PC-3 (cell line): ENCODE measurements around the gene GRIN1. TPM values are rescaled to one million over a fixed set of nuclear protein-coding genes. Genes with fewer than 3 reads are reported as not detected.

Experiments
- ATAC-seq: fragments of 200-7000 bp; cut with Tn5 transposase; 2 replicates; pipeline ENCODE4 v1.9.1; 2020; ENCODE audit warnings: mild to moderate bottlenecking, moderate library complexity
- BruUV-seq: library from RNA; stranded (reverse); fragments of 400-500 nt; replicated peaks from 2 replicates; lab custom pipeline; 2021; lab: Mats Ljungman, UMichigan
- CTCF ChIA-PET: fragments of 300-600 bp; sonication (Branson Sonifier 250); formaldehyde crosslinking; loops from one replicate; lab custom pipeline; 2022; ENCODE audit warnings: antibody characterized with exemption; lab: Charles Lee
- POLR2A ChIA-PET: fragments of 300-600 bp; sonication (Branson Sonifier 250); formaldehyde crosslinking; loops from one replicate; lab custom pipeline; 2022; ENCODE audit warnings: antibody characterized with exemption; ENCODE audit not compliant: unreplicated experiment; lab: Charles Lee
- DNase-seq: peaks from one replicate; pipeline ENCODE4 v3.0.0-alpha.2; 2015
- H2AFZ ChIP-seq: fragments of 300-600 bp; sonication (generic); 2 replicates; pipeline ENCODE4 v1.6.0; 2016; ENCODE audit warnings: antibody characterized with exemption, low read length
- H3F3A ChIP-seq: fragments of 300-600 bp; sonication (generic); one replicate; pipeline ENCODE4 v1.6.0; 2017; ENCODE audit warnings: antibody characterized with exemption, low read length, control low read depth, mild to moderate bottlenecking; ENCODE audit not compliant: unreplicated experiment
- H3K27ac ChIP-seq: fragments of 300-600 bp; sonication (generic); 2 replicates; pipeline ENCODE4 v1.5.1; 2016; ENCODE audit warnings: mild to moderate bottlenecking, low read length
- H3K27me3 ChIP-seq: fragments of 300-600 bp; sonication (generic); 2 replicates; pipeline ENCODE4 v1.6.1; 2016; ENCODE audit warnings: low read length, mixed read lengths
- H3K36me3 ChIP-seq: fragments of 300-600 bp; sonication (generic); 2 replicates; pipeline ENCODE4 v1.6.1; 2016; ENCODE audit warnings: low read depth, mixed run types, low read length, mixed read lengths
- H3K4me1 ChIP-seq: fragments of 300-600 bp; sonication (generic); 2 replicates; pipeline ENCODE4 v1.5.1; 2016; ENCODE audit warnings: low read length; ENCODE audit not compliant: insufficient read depth
- H3K4me2 ChIP-seq: fragments of 300-600 bp; sonication (generic); 2 replicates; pipeline ENCODE4 v1.6.0; 2016; ENCODE audit warnings: low read length
- H3K4me3 ChIP-seq: fragments of 300-600 bp; sonication (generic); 2 replicates; pipeline ENCODE4 v1.5.1; 2016; ENCODE audit warnings: mild to moderate bottlenecking, low read length, mixed read lengths
- H3K79me2 ChIP-seq: fragments of 300-600 bp; sonication (generic); 2 replicates; pipeline ENCODE4 v1.6.1; 2017; ENCODE audit warnings: low read length, mixed read lengths
- H3K9ac ChIP-seq: fragments of 300-600 bp; sonication (generic); 2 replicates; pipeline ENCODE4 v1.6.0; 2016; ENCODE audit warnings: mild to moderate bottlenecking, low read length
- H3K9me2 ChIP-seq: fragments of 300-600 bp; sonication (generic); replicated peaks from 2 replicates; pipeline ENCODE4 v1.6.1; 2016; ENCODE audit warnings: mixed run types, low read length, mixed read lengths
- H3K9me3 ChIP-seq: fragments of 300-600 bp; sonication (generic); 2 replicates; pipeline ENCODE4 v1.6.1; 2016; ENCODE audit warnings: low read length, mixed read lengths
- H4K20me1 ChIP-seq: fragments of 300-600 bp; sonication (generic); 2 replicates; pipeline ENCODE4 v1.6.1; 2016; ENCODE audit warnings: low read length, mixed read lengths
- EZH2 ChIP-seq: fragments of 300-600 bp; sonication (generic); IDR thresholded peaks from one replicate; pipeline ENCODE4 v1.6.1; 2017; ENCODE audit warnings: antibody characterized with exemption, mild to moderate bottlenecking, low read length; ENCODE audit not compliant: unreplicated experiment
- EZH2phosphoT487 ChIP-seq: fragments of 300-600 bp; sonication (generic); IDR thresholded peaks from 2 replicates; pipeline ENCODE4 v1.6.1; 2018; ENCODE audit warnings: mild to moderate bottlenecking, antibody characterized with exemption, low read length, borderline replicate concordance
- intact Hi-C: fragments of 100-400 bp; cut with micrococcal nuclease; formaldehyde crosslinking; loops from 2 replicates; pipeline ENCODE4 v1.9.0; 2023
- total RNA-seq: library from RNA; depleted of rRNA; stranded (reverse); fragments of >200 nt; gene quantifications from 2 replicates; pipeline ENCODE4 v1.2.3, GENCODE V29; 2014
- TF ChIP-seq, protein P1 (sequence below): fragments of 300-600 bp; sonication (generic); conservative IDR thresholded peaks from 2 replicates; pipeline ENCODE4 v1.5.1; 2017; ENCODE audit warnings: antibody characterized with exemption, low read depth, mild to moderate bottlenecking, low read length

The GRIN1 gene
- total RNA-seq, 1 experiment from 2014 or later = 0.11 TPM

DNA sequence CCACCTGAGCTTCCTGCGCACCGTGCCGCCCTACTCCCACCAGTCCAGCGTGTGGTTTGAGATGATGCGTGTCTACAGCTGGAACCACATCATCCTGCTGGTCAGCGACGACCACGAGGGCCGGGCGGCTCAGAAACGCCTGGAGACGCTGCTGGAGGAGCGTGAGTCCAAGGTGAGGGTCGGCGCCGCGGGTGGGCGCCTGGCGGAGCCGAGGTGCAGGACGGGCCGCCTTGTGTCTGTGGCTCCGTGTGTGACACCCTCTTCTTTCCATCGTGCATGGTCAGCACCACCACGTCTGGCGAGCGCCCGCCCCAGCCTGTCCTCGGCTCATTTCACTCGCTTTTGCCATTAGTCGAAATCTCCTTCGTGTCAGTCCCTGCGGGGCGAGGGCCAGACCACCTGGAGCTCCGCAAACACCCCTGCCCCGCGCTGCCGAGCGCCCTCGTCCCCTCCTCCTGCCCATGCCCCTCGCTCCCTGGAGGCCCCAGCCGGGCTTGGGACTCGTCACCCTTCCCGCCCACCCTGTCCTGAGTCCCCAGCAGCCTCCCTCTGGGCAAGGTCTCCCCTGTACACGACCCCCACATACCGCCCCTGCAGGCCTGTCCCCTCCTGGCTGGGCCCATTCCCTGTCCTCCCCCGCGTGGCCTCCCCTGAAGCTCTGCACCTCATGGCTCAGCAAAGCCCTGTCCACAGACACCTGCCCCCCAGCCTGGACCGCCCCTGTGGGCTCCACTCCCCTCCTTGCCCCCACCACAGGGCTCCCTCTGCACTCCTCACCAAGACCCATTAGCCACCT is 7.0 kb downstream of the GRIN1 start:
- Histone ChIP-seq H3F3A (no peaks in the 10 kb centered on the region), H3K27ac (no peak overlapping the region), H3K9me2 (no peaks in the 10 kb centered on the region), H4K20me1 (no peaks in the 10 kb centered on the region), H3K4me3 (no peak overlapping the region), H3K4me1 (no peaks in the 10 kb centered on the region; the same call in 1 of the 2 replicates), H3K27me3 (no peaks in the 10 kb centered on the region), H3K4me2 (no peak overlapping the region), H3K9me3 (no peaks in the 10 kb centered on the region), H3K9ac (no peak overlapping the region), H3K36me3 (no peaks in the 10 kb centered on the region), H2AFZ (no peak overlapping the region), H3K79me2 (no peaks in the 10 kb centered on the region)
- no TSS peak for BruUV-seq
- POLR2A ChIA-PET = no interaction called here
- intact Hi-C loops = no loop called here
- DNase-seq (no peak), ATAC-seq (no peak)
- CTCF ChIA-PET = no interaction called here
- TF ChIP-seq EZH2 (no peak), EZH2phosphoT487 (no peak)
- TF ChIP-seq, protein P1, sequence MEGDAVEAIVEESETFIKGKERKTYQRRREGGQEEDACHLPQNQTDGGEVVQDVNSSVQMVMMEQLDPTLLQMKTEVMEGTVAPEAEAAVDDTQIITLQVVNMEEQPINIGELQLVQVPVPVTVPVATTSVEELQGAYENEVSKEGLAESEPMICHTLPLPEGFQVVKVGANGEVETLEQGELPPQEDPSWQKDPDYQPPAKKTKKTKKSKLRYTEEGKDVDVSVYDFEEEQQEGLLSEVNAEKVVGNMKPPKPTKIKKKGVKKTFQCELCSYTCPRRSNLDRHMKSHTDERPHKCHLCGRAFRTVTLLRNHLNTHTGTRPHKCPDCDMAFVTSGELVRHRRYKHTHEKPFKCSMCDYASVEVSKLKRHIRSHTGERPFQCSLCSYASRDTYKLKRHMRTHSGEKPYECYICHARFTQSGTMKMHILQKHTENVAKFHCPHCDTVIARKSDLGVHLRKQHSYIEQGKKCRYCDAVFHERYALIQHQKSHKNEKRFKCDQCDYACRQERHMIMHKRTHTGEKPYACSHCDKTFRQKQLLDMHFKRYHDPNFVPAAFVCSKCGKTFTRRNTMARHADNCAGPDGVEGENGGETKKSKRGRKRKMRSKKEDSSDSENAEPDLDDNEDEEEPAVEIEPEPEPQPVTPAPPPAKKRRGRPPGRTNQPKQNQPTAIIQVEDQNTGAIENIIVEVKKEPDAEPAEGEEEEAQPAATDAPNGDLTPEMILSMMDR = no peak

DNA sequence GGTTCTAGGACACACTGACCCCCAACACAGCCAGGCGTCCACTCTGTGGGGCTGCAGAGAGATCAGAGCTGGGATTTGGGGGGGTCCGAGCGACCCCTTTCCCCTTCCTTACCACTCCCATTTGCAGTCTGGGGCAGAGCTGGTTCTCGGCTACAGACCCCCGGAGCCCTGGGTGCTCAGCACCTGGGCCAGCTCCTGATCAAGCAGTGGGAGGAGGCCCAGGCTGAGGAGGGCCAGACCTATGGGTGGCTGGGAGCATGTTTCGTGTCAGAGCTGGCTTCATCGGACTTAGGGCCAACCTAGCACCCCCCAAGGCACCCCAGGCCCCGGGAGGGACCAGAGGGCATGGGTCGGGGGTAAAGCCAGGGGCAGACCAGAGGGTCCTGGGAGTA is 7.6 kb downstream of the GRIN1 start:
- POLR2A ChIA-PET = no interaction called here
- Histone ChIP-seq H3K4me1 (no peaks in the 10 kb centered on the region; the same call in 1 of the 2 replicates), H3K4me2 (no peak overlapping the region), H3K9me2 (no peaks in the 10 kb centered on the region), H3K27ac (no peak overlapping the region), H3K36me3 (no peaks in the 10 kb centered on the region), H3K9ac (no peak overlapping the region), H3K27me3 (no peaks in the 10 kb centered on the region), H3K4me3 (no peak overlapping the region), H3F3A (no peaks in the 10 kb centered on the region), H3K79me2 (no peaks in the 10 kb centered on the region), H2AFZ (no peak overlapping the region), H3K9me3 (no peaks in the 10 kb centered on the region), H4K20me1 (no peaks in the 10 kb centered on the region)
- CTCF ChIA-PET = no interaction called here
- BruUV-seq = no TSS peak
- ATAC-seq = no peak
- DNase-seq = no peak
- TF ChIP-seq, protein P1 = no peak
- TF ChIP-seq EZH2phosphoT487 (no peak), EZH2 (no peak)
- intact Hi-C loops = no loop called here
